Neural cell (in vitro differentiated cells): Measurements from ENCODE around the gene ZMYND11. TPM values are rescaled to one million over a fixed set of nuclear protein-coding genes. Genes with fewer than 3 reads are reported as not detected.
"Not testable (repeated sequence)": the region's sequence is repeated elsewhere in the genome, so short reads cannot be mapped to it uniquely, and the experiment has no call there.

Experiments used
- H2AFZ ChIP-seq: fragments of 200-600, 300-800 bp; sonication (generic), shearing (Covaris generic); 2 replicates; pipeline ENCODE4 v1.6.0; 2014; ENCODE audit warnings: low read depth, mild to moderate bottlenecking, antibody characterized with exemption, low read length, moderate library complexity
- H3F3A ChIP-seq: fragments of 200-600 bp; shearing (Covaris generic); 2 replicates; pipeline ENCODE4 v1.6.1; 2016; ENCODE audit warnings: mild to moderate bottlenecking, moderate library complexity, mixed read lengths, antibody characterized with exemption, low read length; ENCODE audit not compliant: insufficient read depth, poor library complexity, severe bottlenecking
- H3K27ac ChIP-seq: fragments of 200-600, 300-800 bp; sonication (generic), shearing (Covaris generic); 2 replicates; pipeline ENCODE4 v1.5.1; 2014; ENCODE audit warnings: mild to moderate bottlenecking, low read length, moderate library complexity
- H3K27me3 ChIP-seq: fragments of 300-800, 200-600 bp; sonication (generic), shearing (Covaris generic); 2 replicates; pipeline ENCODE4 v1.6.0; 2014; ENCODE audit warnings: mild to moderate bottlenecking, low read depth, low read length, moderate library complexity; ENCODE audit not compliant: insufficient read depth
- H3K36me3 ChIP-seq: fragments of 300-800, 200-600 bp; sonication (generic), shearing (Covaris generic); 2 replicates; pipeline ENCODE4 v1.5.1; 2014; ENCODE audit warnings: mild to moderate bottlenecking, antibody characterized with exemption, low read length, moderate library complexity; ENCODE audit not compliant: insufficient read depth
- H3K4me2 ChIP-seq: fragments of 300-800, 200-600 bp; sonication (generic), shearing (Covaris generic); 2 replicates; pipeline ENCODE4 v1.6.0; 2014; ENCODE audit warnings: mild to moderate bottlenecking, low read length
- H3K4me3 ChIP-seq: fragments of 300-800, 200-600 bp; sonication (generic), shearing (Covaris generic); 2 replicates; pipeline ENCODE4 v1.5.1; 2014; ENCODE audit warnings: mild to moderate bottlenecking, low read length, moderate library complexity
- H3K79me2 ChIP-seq: fragments of 200-600 bp; shearing (Covaris generic); replicated peaks from 2 replicates; pipeline ENCODE4 v1.6.0; 2014; ENCODE audit warnings: mild to moderate bottlenecking, low read length, moderate library complexity; ENCODE audit not compliant: insufficient read depth
- H3K9ac ChIP-seq: fragments of 300-800, 200-600 bp; sonication (generic), shearing (Covaris generic); 2 replicates; pipeline ENCODE4 v1.6.1; 2016; ENCODE audit warnings: mild to moderate bottlenecking, low read length, mixed read lengths
- H3K9me2 ChIP-seq: fragments of 200-600 bp; shearing (Covaris generic); 2 replicates; pipeline ENCODE4 v1.6.1; 2016; ENCODE audit warnings: mild to moderate bottlenecking, low read length, mixed read lengths; ENCODE audit not compliant: insufficient read depth
- H3K9me3 ChIP-seq: fragments of 200-600, 300-800 bp; sonication (generic), shearing (Covaris generic); 2 replicates; pipeline ENCODE4 v1.6.1; 2016; ENCODE audit warnings: mild to moderate bottlenecking, mixed run types, low read length, moderate library complexity, mixed read lengths
- H4K20me1 ChIP-seq: fragments of 200-600 bp; shearing (Covaris generic); 2 replicates; pipeline ENCODE4 v1.6.1; 2016; ENCODE audit warnings: mild to moderate bottlenecking, mixed run types; ENCODE audit not compliant: insufficient read depth
- EZH2 ChIP-seq: fragments of 200-600, 300-800 bp; shearing (Covaris generic), sonication (generic); IDR thresholded peaks from 2 replicates; pipeline ENCODE4 v1.6.1; 2014; ENCODE audit warnings: antibody characterized with exemption, low read length, borderline replicate concordance, mild to moderate bottlenecking; ENCODE audit not compliant: insufficient read depth, poor library complexity, severe bottlenecking
- MXI1 ChIP-seq: fragments of 450-650 bp; conservative IDR thresholded peaks from 2 replicates; pipeline ENCODE4 v1.6.1; 2014; ENCODE audit warnings: antibody characterized with exemption, mild to moderate bottlenecking; ENCODE audit not compliant: poor library complexity, severe bottlenecking
- POLR2AphosphoS5 ChIP-seq: IDR thresholded peaks from 2 replicates; pipeline ENCODE4 v1.6.1; 2012
- polyA plus RNA-seq: library from polyadenylated mRNA; depleted of rRNA; stranded (reverse); fragments of >200 nt; gene quantifications from 2 replicates; pipeline ENCODE4 v1.2.3, GENCODE V29; 2014
- TF ChIP-seq, protein P1 (sequence below): fragments of 450-650 bp; IDR thresholded peaks from 2 replicates; pipeline ENCODE4 v1.5.1; 2014; ENCODE audit warnings: antibody characterized with exemption, mild to moderate bottlenecking, moderate library complexity; ENCODE audit not compliant: poor library complexity, severe bottlenecking

The ZMYND11 gene
- polyA plus RNA-seq, 1 donor from 2014 or later = 122 TPM

DNA sequence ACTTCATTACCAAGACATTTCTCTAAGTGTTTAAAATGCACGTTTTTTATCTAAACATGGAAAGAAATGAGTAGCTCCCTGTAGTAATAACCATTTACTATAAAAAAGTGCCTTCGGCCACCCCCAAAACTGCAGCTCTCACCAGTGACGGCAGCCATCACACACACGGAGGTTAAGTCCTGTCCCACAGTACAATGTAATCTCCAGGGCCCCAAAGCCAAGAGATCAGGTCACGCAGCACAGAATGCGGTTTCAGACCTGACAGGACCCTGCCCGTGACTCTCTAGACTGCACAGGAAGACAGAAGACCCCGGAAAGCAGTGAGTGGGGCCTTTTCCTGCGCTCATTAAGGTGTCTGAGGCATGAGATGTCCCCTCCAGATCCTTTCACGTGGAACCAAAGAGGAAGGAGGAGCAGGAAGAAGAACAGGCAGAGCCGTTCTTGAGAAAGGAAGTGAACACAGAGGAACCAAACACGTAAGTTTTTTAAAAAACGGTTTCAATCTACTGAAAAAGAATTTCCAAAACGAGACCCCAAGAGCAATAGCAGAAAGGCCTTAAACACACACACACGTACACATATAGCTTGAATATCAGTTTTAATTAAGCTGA, 125.7 kb downstream of the ZMYND11 start:
- H2AFZ ChIP-seq = no peak overlapping the region
- TF ChIP-seq MXI1 (no peak), POLR2AphosphoS5 (no peak), EZH2 (no peak)
- TF ChIP-seq, protein P1, sequence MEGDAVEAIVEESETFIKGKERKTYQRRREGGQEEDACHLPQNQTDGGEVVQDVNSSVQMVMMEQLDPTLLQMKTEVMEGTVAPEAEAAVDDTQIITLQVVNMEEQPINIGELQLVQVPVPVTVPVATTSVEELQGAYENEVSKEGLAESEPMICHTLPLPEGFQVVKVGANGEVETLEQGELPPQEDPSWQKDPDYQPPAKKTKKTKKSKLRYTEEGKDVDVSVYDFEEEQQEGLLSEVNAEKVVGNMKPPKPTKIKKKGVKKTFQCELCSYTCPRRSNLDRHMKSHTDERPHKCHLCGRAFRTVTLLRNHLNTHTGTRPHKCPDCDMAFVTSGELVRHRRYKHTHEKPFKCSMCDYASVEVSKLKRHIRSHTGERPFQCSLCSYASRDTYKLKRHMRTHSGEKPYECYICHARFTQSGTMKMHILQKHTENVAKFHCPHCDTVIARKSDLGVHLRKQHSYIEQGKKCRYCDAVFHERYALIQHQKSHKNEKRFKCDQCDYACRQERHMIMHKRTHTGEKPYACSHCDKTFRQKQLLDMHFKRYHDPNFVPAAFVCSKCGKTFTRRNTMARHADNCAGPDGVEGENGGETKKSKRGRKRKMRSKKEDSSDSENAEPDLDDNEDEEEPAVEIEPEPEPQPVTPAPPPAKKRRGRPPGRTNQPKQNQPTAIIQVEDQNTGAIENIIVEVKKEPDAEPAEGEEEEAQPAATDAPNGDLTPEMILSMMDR = no peak
- H3K9ac ChIP-seq = no peak overlapping the region
- no peaks in the 10 kb centered on the region for H3K79me2 ChIP-seq
- H3K4me3 ChIP-seq = no peak overlapping the region
- no peaks in the 10 kb centered on the region for H3F3A ChIP-seq
- H3K4me2 ChIP-seq = no peak overlapping the region
- H3K27me3 ChIP-seq = no peaks in the 10 kb centered on the region
- H4K20me1 ChIP-seq = no peaks in the 10 kb centered on the region
- no peak overlapping the region for H3K27ac ChIP-seq
- no peaks in the 10 kb centered on the region for H3K9me2 ChIP-seq
- no peaks in the 10 kb centered on the region for H3K36me3 ChIP-seq
- H3K9me3 ChIP-seq = no peaks in the 10 kb centered on the region

DNA sequence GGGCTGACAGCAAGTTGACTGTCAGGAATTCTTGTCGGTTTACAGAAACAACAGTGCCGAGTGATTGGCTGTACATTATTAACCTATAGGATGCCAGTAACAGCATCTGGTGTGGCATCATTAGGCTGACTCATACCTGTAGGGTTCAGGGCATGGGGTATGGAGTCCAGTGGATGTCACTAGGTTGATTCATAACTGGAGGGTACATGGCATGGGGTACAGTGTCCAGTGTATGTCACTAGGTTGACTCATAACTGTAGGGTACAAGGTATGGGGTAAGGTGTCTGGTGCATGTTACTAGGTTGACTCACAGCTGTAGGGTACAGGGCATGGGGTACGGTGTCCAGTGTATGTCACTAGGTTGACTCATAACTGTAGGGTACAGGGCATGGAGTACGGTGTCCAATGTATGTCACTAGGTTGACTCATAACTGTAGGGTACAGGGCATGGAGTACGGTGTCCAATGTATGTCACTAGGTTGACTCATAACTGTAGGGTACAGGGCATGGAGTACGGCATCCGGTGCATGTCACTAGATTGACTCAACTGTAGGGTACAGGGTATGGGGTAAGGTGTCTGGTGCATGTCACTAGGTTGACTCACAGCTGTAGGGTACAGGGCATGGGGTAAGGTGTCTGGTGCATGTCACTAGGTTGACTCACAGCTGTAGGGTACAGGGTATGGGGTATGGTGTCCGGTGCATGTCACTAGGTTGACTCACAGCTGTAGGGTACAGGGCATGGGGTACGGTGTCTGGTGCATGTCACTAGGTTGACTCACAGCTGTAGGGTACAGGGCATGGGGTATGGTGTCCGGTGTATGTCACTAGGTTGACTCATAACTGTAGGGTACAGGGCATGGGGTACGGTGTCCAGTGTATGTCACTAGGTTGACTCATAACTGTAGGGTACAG, 129.2 kb downstream of the ZMYND11 start:
- H3K27me3 ChIP-seq, H3K36me3 ChIP-seq, H3K4me2 ChIP-seq, H3K79me2 ChIP-seq, H3K27ac ChIP-seq, H3K9ac ChIP-seq, H3K4me3 ChIP-seq, H4K20me1 ChIP-seq, H3K9me2 ChIP-seq, H3F3A ChIP-seq, H3K9me3 ChIP-seq, H2AFZ ChIP-seq: not testable (repeated sequence)

DNA sequence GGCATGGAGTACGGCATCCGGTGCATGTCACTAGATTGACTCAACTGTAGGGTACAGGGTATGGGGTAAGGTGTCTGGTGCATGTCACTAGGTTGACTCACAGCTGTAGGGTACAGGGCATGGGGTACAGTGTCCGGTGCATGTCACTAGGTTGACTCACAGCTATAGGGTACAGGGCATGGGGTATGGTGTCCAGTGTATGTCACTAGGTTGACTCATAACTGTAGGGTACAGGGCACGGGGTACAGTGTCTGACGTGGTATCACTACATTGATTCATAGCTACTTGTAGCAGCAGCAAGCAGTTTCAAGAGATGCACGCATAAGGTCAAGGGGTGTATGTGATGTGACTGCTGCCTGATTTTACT, 129.8 kb downstream of the ZMYND11 start:
- H2AFZ ChIP-seq, H3K27ac ChIP-seq, H3K36me3 ChIP-seq, H4K20me1 ChIP-seq, H3K4me2 ChIP-seq, H3F3A ChIP-seq, H3K79me2 ChIP-seq, H3K9me3 ChIP-seq, H3K27me3 ChIP-seq, H3K4me3 ChIP-seq, H3K9me2 ChIP-seq, H3K9ac ChIP-seq: not testable (repeated sequence)

DNA sequence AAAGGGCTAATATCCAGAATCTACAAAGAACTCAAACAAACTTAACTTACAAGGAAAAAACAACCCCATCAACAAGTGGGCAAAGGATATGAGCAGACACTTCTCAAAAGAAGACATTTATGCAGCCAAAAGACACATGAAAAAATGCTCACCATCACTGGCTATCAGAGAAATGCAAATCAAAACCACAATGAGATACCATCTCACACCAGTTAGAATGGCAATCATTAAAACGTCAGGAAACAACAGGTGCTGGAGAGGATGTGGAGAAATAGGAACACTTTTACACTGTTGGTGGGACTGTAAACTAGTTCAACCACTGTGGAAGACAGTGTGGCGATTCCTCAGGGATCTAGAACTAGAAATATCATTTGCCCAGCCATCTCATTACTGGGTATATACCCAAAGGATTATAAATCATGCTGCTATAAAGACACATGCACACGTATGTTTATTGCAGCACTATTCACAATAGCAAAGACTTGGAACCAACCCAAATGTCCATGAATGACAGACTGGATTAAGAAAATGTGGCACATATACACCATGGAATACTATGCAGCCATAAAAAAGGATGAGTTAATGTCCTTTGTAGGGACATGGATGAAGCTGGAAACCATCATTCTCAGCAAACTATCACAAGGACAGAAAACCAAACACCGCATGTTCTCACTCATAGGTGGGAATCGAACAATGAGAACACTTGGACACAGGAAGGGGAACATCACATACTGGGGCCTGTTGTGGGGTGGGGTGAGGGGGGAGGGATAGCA, 130.7 kb downstream of the ZMYND11 start:
- H4K20me1 ChIP-seq, H3K9ac ChIP-seq, H3K27me3 ChIP-seq, H3K4me3 ChIP-seq, H2AFZ ChIP-seq, H3K4me2 ChIP-seq, H3K27ac ChIP-seq, H3K36me3 ChIP-seq, H3K9me3 ChIP-seq, H3K9me2 ChIP-seq, H3F3A ChIP-seq, H3K79me2 ChIP-seq: not testable (repeated sequence)
